H1 (cell line): ENCODE measurements around the gene CASQ2. TPM values are rescaled to one million over a fixed set of nuclear protein-coding genes. Genes with fewer than 3 reads are reported as not detected.

ENCODE experiments used
- ASH2L ChIP-seq: fragments of 200-600, 300-600 bp; sonication (generic); IDR thresholded peaks from one replicate; pipeline ENCODE4 v1.7.1; 2017; ENCODE audit warnings: low read length
- CHD7 ChIP-seq: fragments of 300-600 bp; sonication (generic); IDR thresholded peaks from 2 replicates; pipeline ENCODE4 v1.7.1; 2012; ENCODE audit warnings: low read length, moderate library complexity, mild to moderate bottlenecking, inconsistent platforms; ENCODE audit not compliant: insufficient replicate concordance
- polyA plus RNA-seq, 7 experiments: library from polyadenylated mRNA; depleted of rRNA in 3 of 7; stranded (reverse) in 5 of 7; unstranded in 2 of 7; fragments of >200 nt in 5 of 7; fragments of 200-250 nt in 2 of 7; gene quantifications; 1 replicate in 5 of 7; 2 replicates in 1 of 7; 4 replicates in 1 of 7; pipeline versions ENCODE4 v1.2.1 to v1.2.3, GENCODE V29; 2011 to 2013; ENCODE audit warnings: missing spikeins in 2 of 7, mixed read lengths in 2 of 7
- total RNA-seq: library from RNA; stranded (reverse); fragmentation: NEBNext Ultra II Directional; extraction: Animal tissue kit (Norgen Biotek cat#: 25700); gene quantifications from 2 replicates; pipeline ENCODE4 v1.2.1, GENCODE V29; 2021

The CASQ2 gene
- total and polyA plus RNA-seq, 2 of the 8 experiments (the other 6 are each of a cell fraction or from before 2014, with no cell fraction given) = not detected

- TF ChIP-seq CHD7 (no peak), ASH2L (no peak)
Measured at GRCh38 chr1:115705963-115706362, 62.6 kb downstream of the CASQ2 start (continued).
